Activated T-helper 1 cell treated with anti-CD3 and anti-CD28 coated beads, Interleukin-12 subunit alpha, Interleukin-12 subunit beta, Interleukin-2, Interleukin-4 antibody, amounts not matched to agents 30 ng/mL and 10 ng/mL and 1 ng/mL, durations not matched to agents 14 hours and 24 hours and 36 hours (primary cell): ENCODE results near the gene TCF12. TPM values are rescaled to one million over a fixed set of nuclear protein-coding genes. Genes with fewer than 3 reads are reported as not detected.

Experiments
- DNase-seq: peaks from one replicate; pipeline ENCODE4 v3.0.0; 2021; ENCODE audit warnings: low spot score
- H3K27ac Mint-ChIP-seq: one replicate; pipeline ENCODE4 v1.8.0; 2021; ENCODE audit warnings: mild to moderate bottlenecking, mixed read lengths
- H3K27me3 Mint-ChIP-seq: one replicate; pipeline ENCODE4 v1.8.0; 2022; ENCODE audit warnings: mild to moderate bottlenecking, moderate library complexity, mixed read lengths; ENCODE audit not compliant: insufficient read depth
- H3K36me3 Mint-ChIP-seq: one replicate; pipeline ENCODE4 v1.8.0; 2021; ENCODE audit warnings: low read depth, mixed read lengths
- H3K4me1 Mint-ChIP-seq: one replicate; pipeline ENCODE4 v1.8.0; 2021; ENCODE audit warnings: low read depth, mixed read lengths
- H3K4me3 Mint-ChIP-seq: one replicate; pipeline ENCODE4 v1.8.0; 2021; ENCODE audit warnings: mild to moderate bottlenecking, moderate library complexity, mixed read lengths
- H3K9me3 Mint-ChIP-seq: one replicate; pipeline ENCODE4 v1.8.0; 2021; ENCODE audit warnings: mixed read lengths
- intact Hi-C: fragments of 100-400 bp; cut with micrococcal nuclease; formaldehyde crosslinking; loops from one replicate; pipeline ENCODE4 v1.15.1; 2024
- total RNA-seq: library from RNA; stranded (reverse); gene quantifications from 2 replicates; pipeline ENCODE4 v1.2.3, GENCODE V29; 2022

Gene TCF12
- total RNA-seq, 1 donor from 2014 or later: 85.7 TPM

DNA sequence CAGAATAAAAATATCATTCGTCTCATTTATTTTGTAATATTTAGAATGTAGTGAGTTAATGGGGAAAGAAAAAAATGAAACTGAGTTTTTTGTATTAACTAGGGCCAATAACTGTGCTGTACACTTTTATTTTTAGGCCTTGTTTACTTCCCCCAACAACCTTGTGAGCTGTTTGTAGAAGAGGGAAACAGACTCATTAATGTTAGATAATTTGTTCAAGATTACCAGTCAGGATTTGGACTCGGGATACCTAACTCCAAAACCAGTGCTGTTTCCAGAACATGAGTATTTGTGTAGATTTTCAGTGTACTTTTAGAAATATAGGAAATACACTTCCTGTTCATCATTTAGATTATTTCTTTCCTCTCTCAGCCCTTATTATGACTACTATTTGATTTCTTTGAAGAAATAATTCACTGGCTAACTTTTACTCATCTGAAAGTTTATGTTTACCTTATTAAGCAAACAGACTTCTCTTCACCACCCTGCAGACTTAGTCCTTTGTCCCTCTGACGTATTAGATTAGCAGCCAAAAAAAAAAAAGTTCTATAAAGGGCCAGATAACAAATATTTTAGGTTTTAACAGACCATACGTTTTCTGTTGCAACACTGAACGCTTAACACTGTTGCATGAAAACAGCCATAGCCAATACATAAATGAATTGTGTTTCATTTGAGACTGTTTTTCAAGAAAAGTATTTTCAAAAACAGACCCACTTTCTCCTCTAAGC, 265.3 kb downstream of the TCF12 start:
- Mint-ChIP-seq H3K27ac (no peak overlapping the region), H3K36me3 (peaks cover 21% of the 10 kb centered on the region)

DNA sequence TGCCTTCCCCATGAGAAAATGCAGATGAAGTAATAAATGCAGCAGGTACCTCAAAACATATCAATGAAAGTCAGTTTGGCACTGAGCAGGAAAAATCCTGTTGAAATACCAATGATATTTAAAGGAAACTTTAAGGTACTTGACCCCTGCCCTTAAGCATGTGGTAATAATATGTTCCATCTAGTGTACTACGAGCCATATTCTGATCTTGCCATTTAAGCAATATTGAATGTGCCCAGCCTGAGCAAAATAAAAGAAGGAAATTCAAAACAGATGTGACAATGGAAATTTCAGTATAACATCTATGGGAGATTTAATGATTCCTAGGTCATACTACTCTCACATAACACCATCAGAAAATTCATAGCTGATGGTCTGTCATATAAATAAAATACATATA, 266.1 kb downstream of the TCF12 start:
- intact Hi-C loops: no loop called here
- Mint-ChIP-seq H3K27ac (no peak overlapping the region), H3K9me3 (peaks cover 4% of the 10 kb centered on the region), H3K36me3 (peaks cover 21% of the 10 kb centered on the region), H3K27me3 (no peaks in the 10 kb centered on the region), H3K4me3 (no peak overlapping the region), H3K4me1 (no peaks in the 10 kb centered on the region)
- DNase-seq: no peak

More for the DNA sequence above, 265.3 kb downstream of the TCF12 start:
- intact Hi-C loops: no loop called here
- Mint-ChIP-seq H3K27me3 (no peaks in the 10 kb centered on the region), H3K4me3 (no peak overlapping the region), H3K4me1 (no peaks in the 10 kb centered on the region), H3K9me3 (peaks cover 4% of the 10 kb centered on the region)
- no peak for DNase-seq

- no peak overlapping the region for H3K27ac Mint-ChIP-seq
- peaks cover 4% of the 10 kb centered on the region for H3K9me3 Mint-ChIP-seq
- peaks cover 19% of the 10 kb centered on the region for H3K36me3 Mint-ChIP-seq
- no peaks in the 10 kb centered on the region for H3K27me3 Mint-ChIP-seq
- no peak for DNase-seq
- no peak overlapping the region for H3K4me3 Mint-ChIP-seq
- intact Hi-C loops: no loop called here
- no peaks in the 10 kb centered on the region for H3K4me1 Mint-ChIP-seq
Observed at GRCh38 chr15:57185507-57186074, 267.1 kb downstream of the TCF12 start.

DNA sequence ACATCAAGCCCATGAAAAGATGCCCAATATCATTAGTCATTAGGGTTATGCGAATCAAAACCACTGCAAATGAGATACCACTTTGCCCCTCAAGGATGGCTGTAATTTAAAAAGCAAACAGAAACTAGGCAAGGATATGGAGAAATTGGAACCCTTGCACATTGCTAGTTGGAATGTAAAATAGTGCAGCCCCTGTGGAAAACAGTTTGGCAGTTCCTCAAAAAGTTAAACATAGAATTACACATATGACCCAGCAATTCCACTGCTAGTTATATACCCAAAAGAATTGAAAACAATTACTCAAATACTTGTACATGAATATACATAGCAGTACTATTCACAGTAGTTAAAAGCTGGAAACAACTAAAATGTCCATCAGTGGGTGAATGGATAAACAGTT, 271.0 kb downstream of the TCF12 start:
- Mint-ChIP-seq H3K36me3 (peaks cover 20% of the 10 kb centered on the region), H3K27me3 (no peaks in the 10 kb centered on the region), H3K4me3 (no peak overlapping the region), H3K9me3 (peaks cover 4% of the 10 kb centered on the region), H3K4me1 (no peaks in the 10 kb centered on the region), H3K27ac (no peak overlapping the region)
- no peak for DNase-seq
- intact Hi-C loops: no loop called here

DNA sequence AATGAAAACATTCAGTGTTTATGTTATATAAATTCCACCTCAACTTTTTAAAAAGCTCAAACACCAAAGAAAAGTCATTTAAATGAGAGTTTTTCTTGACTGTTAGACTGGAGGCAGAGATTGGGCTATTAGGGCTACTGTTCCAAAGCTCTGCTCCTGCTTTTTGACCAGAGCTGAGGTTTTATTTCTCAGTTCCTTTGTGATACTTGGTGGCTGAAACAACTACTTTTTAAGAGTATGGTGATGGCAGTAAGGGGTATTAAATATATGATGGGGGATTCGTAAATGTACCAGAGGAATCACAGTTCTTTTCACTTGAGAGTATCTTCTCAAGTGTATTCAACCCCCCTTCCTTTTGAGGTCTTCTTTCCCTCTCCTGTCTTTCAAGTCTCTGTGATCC, 271.8 kb downstream of the TCF12 start:
- Mint-ChIP-seq H3K27me3 (no peaks in the 10 kb centered on the region), H3K9me3 (peaks cover 4% of the 10 kb centered on the region), H3K4me1 (no peaks in the 10 kb centered on the region), H3K4me3 (no peak overlapping the region), H3K27ac (no peak overlapping the region), H3K36me3 (peaks cover 18% of the 10 kb centered on the region)
- intact Hi-C loops: no loop called here
- no peak for DNase-seq

- no peaks in the 10 kb centered on the region for H3K9me3 Mint-ChIP-seq
- H3K27ac Mint-ChIP-seq: no peak overlapping the region
- H3K36me3 Mint-ChIP-seq: peaks cover 6% of the 10 kb centered on the region
- no peak overlapping the region for H3K4me3 Mint-ChIP-seq
- no peaks in the 10 kb centered on the region for H3K4me1 Mint-ChIP-seq
- H3K27me3 Mint-ChIP-seq: no peaks in the 10 kb centered on the region
- no peak for DNase-seq
- intact Hi-C loops: no loop called here
Observed at GRCh38 chr15:57193161-57193560, 274.7 kb downstream of the TCF12 start.

DNA sequence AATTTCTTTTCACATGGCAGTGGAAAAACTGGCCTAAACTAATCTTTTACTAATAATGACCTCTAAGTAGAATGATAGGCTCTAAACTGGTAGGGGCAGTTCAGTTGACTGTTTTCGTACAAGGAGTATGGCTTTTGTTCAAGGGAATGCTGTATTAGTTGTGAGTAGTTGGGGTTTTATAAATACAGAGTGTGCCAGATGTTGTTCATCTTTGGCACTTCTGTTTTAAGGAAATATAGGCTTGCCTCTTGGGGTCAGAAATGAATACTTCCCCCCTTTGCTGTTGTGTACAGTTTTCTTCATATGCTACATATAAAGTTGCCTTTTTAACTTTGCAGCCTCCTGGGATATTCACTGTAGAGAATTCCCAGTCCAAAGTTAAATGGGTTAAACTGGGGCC, 276.9 kb downstream of the TCF12 start:
- H3K4me3 Mint-ChIP-seq: no peak overlapping the region
- DNase-seq: no peak
- no peak overlapping the region for H3K27ac Mint-ChIP-seq
- H3K9me3 Mint-ChIP-seq: no peaks in the 10 kb centered on the region
- H3K36me3 Mint-ChIP-seq: peaks cover 6% of the 10 kb centered on the region
- intact Hi-C loops: no loop called here
- no peaks in the 10 kb centered on the region for H3K27me3 Mint-ChIP-seq
- no peaks in the 10 kb centered on the region for H3K4me1 Mint-ChIP-seq

DNA sequence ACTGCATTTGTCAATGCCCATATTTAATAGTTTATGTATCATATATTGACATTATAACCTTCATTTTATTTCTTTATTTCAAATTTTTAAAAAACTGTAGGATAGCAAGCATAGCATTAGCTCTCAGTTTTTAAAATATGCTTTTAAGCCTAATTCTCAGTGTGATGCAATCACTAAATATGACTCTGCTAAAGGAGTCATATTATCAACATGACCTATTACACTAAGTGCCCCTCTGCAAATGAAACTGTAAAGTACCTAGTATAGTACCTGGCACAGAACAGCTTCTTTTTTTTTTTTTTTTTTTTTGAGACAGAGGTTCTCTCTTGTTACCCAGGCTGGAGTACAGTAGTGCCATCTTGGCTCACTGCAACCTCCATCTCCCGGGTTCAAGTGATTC, 278.4 kb downstream of the TCF12 start:
- intact Hi-C loops: no loop called here
- peaks cover 10% of the 10 kb centered on the region for H3K36me3 Mint-ChIP-seq
- H3K9me3 Mint-ChIP-seq: no peaks in the 10 kb centered on the region
- DNase-seq: no peak
- no peaks in the 10 kb centered on the region for H3K27me3 Mint-ChIP-seq
- peaks cover 12% of the 10 kb centered on the region for H3K4me1 Mint-ChIP-seq
- no peak overlapping the region for H3K27ac Mint-ChIP-seq
- no peak overlapping the region for H3K4me3 Mint-ChIP-seq

DNA sequence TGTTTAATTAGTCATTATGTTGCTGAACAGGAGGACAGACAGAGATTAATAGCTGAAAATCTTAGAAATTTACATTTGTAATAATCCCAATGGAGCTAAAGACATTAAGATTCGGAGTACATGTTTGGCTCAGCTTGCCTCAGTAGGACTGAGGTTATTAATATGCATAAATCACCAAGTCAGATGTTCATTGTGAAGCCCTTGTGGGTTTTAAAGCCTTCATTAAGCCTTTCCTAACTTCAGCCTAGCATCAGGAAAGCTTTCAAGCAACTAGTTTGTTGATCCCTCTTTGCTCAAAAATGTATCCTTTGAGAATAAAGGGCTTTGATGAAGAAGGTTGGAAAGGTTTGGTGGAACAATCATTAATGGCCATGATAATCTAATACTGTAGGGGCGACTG, 279.7 kb downstream of the TCF12 start:
- intact Hi-C loops: no loop called here
- Mint-ChIP-seq H3K27me3 (no peaks in the 10 kb centered on the region), H3K4me3 (no peak overlapping the region), H3K36me3 (peaks cover 9% of the 10 kb centered on the region), H3K9me3 (no peaks in the 10 kb centered on the region), H3K4me1 (peaks cover 13% of the 10 kb centered on the region), H3K27ac (no peak overlapping the region)
- DNase-seq: no peak

DNA sequence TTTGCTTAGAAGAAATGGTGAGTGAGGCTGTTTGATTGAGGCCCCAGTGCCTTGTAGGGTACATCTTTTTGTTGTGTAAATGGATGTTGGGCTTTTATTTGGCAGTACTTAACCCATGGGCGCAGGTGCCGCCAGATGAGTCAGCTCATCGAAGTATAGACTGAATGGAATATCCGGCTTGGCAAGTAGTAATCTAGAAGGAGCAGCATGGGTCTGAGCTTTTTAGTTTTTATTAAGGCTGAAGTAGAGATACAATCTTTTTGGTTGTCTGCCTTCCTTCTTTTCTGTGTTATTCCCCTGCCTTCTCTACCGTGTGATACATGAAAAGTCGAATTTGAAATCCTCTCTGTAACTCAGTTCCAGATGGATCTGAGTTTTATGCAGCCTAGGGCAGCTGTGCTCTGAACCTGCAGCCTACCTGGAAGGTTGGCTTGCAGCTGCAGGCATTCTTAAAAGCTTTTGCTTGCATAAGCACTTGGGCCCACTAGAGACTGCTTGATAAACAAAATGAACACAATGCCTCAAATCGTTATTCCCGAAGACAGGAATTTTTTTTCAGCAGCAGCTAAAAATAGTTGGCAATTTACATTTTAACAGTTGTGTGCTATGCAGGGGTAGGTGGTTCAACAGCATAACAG, 280.3 kb downstream of the TCF12 start:
- intact Hi-C loops: no loop called here
- Mint-ChIP-seq H3K27ac (no peak overlapping the region), H3K4me3 (no peak overlapping the region), H3K27me3 (no peaks in the 10 kb centered on the region), H3K9me3 (no peaks in the 10 kb centered on the region), H3K36me3 (peaks cover 5% of the 10 kb centered on the region), H3K4me1 (peaks cover 13% of the 10 kb centered on the region)
- no peak for DNase-seq

DNA sequence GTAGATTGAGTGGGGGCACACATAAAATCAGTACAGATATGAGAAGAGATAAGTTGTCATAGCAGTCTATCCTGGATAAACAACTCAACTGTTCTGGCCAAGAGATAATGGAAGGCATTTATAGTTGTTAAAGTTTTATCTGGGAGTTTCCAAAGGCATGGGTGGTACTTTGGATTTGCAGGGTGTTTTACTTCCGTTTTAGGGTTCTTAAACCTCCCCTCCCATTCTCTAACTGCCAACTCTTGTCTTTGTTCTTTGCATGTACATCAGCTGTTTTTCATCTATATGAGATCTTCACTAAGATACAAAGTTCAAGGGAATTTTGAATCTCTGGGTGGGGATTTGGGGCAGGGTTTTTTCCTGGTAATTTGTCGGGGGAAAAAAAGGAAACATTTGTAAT, 283.1 kb downstream of the TCF12 start:
- H3K9me3 Mint-ChIP-seq: no peaks in the 10 kb centered on the region
- peaks cover 3% of the 10 kb centered on the region for H3K36me3 Mint-ChIP-seq
- H3K4me3 Mint-ChIP-seq: no peak overlapping the region
- intact Hi-C loops: no loop called here
- H3K27me3 Mint-ChIP-seq: no peaks in the 10 kb centered on the region
- H3K27ac Mint-ChIP-seq: no peak overlapping the region
- no peak for DNase-seq
- peaks cover 13% of the 10 kb centered on the region for H3K4me1 Mint-ChIP-seq

DNA sequence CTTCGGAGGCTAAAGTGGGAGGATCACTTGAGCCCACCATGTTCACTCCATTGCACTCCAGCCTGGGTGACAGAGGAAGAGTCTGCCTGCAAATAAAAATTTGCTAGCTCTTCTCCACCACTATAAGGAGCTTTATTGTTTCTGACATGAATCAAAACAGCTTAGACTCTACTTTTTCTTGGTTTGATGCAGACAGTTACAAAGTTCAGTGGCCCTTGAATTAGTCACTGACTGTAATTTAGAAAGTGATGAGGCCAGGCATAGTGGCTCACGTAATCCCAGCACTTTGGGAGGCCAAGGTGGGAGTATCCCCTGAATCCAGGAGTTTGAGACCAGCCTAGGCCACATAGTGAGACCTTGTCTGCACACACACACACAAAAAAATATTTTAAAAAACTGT, 285.5 kb downstream of the TCF12 start:
- H3K9me3 Mint-ChIP-seq: no peaks in the 10 kb centered on the region
- no peak for DNase-seq
- no peaks in the 10 kb centered on the region for H3K27me3 Mint-ChIP-seq
- H3K4me3 Mint-ChIP-seq: no peak overlapping the region
- H3K4me1 Mint-ChIP-seq: peaks cover 13% of the 10 kb centered on the region
- intact Hi-C loops: no loop called here
- H3K36me3 Mint-ChIP-seq: peaks cover 3% of the 10 kb centered on the region
- no peak overlapping the region for H3K27ac Mint-ChIP-seq

DNA sequence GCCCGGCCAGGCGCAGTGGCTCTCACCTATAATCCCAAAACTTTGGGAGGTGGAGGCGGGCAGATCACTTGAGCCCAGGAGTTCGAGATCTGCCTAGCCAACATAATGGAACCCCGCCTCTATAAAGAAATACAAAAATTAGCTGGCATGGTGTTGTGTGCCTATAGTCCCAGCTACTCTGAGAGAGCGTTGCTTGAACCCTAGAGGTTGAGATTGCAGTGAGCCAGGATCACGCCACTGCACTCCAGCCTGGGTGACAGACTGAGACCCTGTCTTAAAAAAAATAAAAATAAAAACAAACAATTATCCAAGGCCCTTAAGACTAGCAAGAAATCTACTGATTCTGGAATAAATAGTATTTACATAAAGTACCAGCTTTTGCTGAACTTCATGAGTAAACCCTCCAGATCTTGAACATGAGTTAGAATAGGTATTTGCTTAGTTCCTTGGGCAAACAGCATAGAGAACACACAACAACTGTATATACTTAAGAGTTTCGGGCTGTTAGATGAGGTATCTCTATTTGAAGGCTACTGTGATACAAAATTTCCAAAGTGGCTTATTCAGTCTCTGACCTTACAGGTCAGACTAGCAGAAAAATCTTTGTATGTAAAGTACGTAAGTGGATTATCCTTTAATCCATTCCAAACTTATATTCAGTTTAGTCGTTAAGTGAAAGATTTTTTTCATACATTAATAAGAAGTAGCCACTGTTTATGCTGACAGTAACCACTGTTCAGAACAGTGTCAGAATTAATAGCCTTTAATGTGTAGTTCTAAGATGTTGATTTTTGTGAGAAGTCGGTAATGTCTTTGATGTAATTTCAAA, 286.8 kb downstream of the TCF12 start:
- H3K27me3 Mint-ChIP-seq: no peaks in the 10 kb centered on the region
- intact Hi-C loops: no loop called here
- H3K9me3 Mint-ChIP-seq: no peaks in the 10 kb centered on the region
- H3K36me3 Mint-ChIP-seq: peaks cover 3% of the 10 kb centered on the region
- H3K4me1 Mint-ChIP-seq: peaks cover 13% of the 10 kb centered on the region
- H3K4me3 Mint-ChIP-seq: no peak overlapping the region
- no peak for DNase-seq
- H3K27ac Mint-ChIP-seq: no peak overlapping the region
